Measurements from ENCODE around the gene CARD19.

- TF ChIP-seq PPARA (CRISPR knock-in tag; IDR thresholded peaks at IDR 0.05; ENCODE audit: borderline replicate concordance) (no peak), ZNF70 (CRISPR knock-in tag; IDR thresholded peaks at IDR 0.05) (no peak), RARB (CRISPR knock-in tag; IDR thresholded peaks at IDR 0.05) (no peak), OSR1 (CRISPR knock-in tag; IDR thresholded peaks at IDR 0.05) (no peak), CREB5 (CRISPR knock-in tag; IDR thresholded peaks at IDR 0.05; ENCODE audit: low read depth) (no peak), TCF4 (CRISPR knock-in tag; IDR thresholded peaks at IDR 0.05; ENCODE audit: borderline replicate concordance) (no peak), CSDC2 (CRISPR knock-in tag; IDR thresholded peaks at IDR 0.05) (no peak), ZFP30 (CRISPR knock-in tag; IDR thresholded peaks at IDR 0.05) (no peak), POU6F1 (CRISPR knock-in tag; IDR thresholded peaks at IDR 0.05; ENCODE audit: borderline replicate concordance, low read depth) (no peak)
Observed at GRCh38 chr9:93119953-93120845, 24.2 kb downstream of the CARD19 start.

All from SK-N-SH treated with all-trans-retinoic acid at 6 μM for 48 hours (cell line).